ENCODE data around the gene PDCD6IP.

The PDCD6IP gene

GRCh38 chr3:33758281-33758680 is 40.1 kb upstream of the PDCD6IP start:
- no peak overlapping the region for H2BK15ac ChIP-seq (replicated peaks; ENCODE audit: low read depth)
- H3K4me3 ChIP-seq (ENCODE audit: low read length) = no peak overlapping the region
- H3K56ac ChIP-seq (ENCODE audit: low read length) = no peak overlapping the region
- H2BK120ac ChIP-seq (ENCODE audit: low read depth, low read length) = no peak overlapping the region
- H3K23ac ChIP-seq (ENCODE audit: low read length) = no peak overlapping the region
- no peaks in the 10 kb centered on the region for H3K79me1 ChIP-seq (ENCODE audit: low read length)
- no peak overlapping the region for H3K27ac ChIP-seq (ENCODE audit: low read depth, low read length)
- H3K18ac ChIP-seq (ENCODE audit: low read length) = no peak overlapping the region
- H3K4me2 ChIP-seq (ENCODE audit: low read length) = no peak overlapping the region
- H4K8ac ChIP-seq (ENCODE audit: low read depth, low read length) = no peak overlapping the region
- H3K27me3 ChIP-seq (ENCODE audit: insufficient read depth, low read length, poor library complexity) = no peaks in the 10 kb centered on the region
- no peak overlapping the region for H3K9ac ChIP-seq (ENCODE audit: low read length)
- H3K79me2 ChIP-seq (ENCODE audit: control insufficient read depth, insufficient read depth, low read length) = no peaks in the 10 kb centered on the region
- no peak overlapping the region for H4K5ac ChIP-seq (ENCODE audit: low read length)
- no peaks in the 10 kb centered on the region for H3K36me3 ChIP-seq (ENCODE audit: control insufficient read depth, insufficient read depth, low read length)
- no peak overlapping the region for H3K4ac ChIP-seq (ENCODE audit: low read depth, low read length)
- no peak overlapping the region for H2AK5ac ChIP-seq (ENCODE audit: low read length)
- H3K4me1 ChIP-seq (ENCODE audit: control insufficient read depth, low read depth, low read length) = no peaks in the 10 kb centered on the region
- no peak overlapping the region for H2BK5ac ChIP-seq (ENCODE audit: low read length)
- DNase-seq = no peak

- Histone ChIP-seq H3K79me1 (ENCODE audit: low read length) (no peaks in the 10 kb centered on the region), H2BK15ac (replicated peaks; ENCODE audit: low read depth) (no peak overlapping the region), H3K4ac (ENCODE audit: low read depth, low read length) (no peak overlapping the region), H2BK5ac (ENCODE audit: low read length) (no peak overlapping the region), H3K27me3 (ENCODE audit: insufficient read depth, low read length, poor library complexity) (no peaks in the 10 kb centered on the region), H3K18ac (ENCODE audit: low read length) (no peak overlapping the region), H3K36me3 (ENCODE audit: control insufficient read depth, insufficient read depth, low read length) (no peaks in the 10 kb centered on the region), H3K4me1 (ENCODE audit: control insufficient read depth, low read depth, low read length) (no peaks in the 10 kb centered on the region), H3K79me2 (ENCODE audit: control insufficient read depth, insufficient read depth, low read length) (no peaks in the 10 kb centered on the region), H2AK5ac (ENCODE audit: low read length) (no peak overlapping the region), H3K4me2 (ENCODE audit: low read length) (no peak overlapping the region), H2BK120ac (ENCODE audit: low read depth, low read length) (no peak overlapping the region), H4K8ac (ENCODE audit: low read depth, low read length) (no peak overlapping the region), H4K5ac (ENCODE audit: low read length) (no peak overlapping the region), H3K56ac (ENCODE audit: low read length) (no peak overlapping the region), H3K4me3 (ENCODE audit: low read length) (no peak overlapping the region), H3K27ac (ENCODE audit: low read depth, low read length) (no peak overlapping the region), H3K23ac (ENCODE audit: low read length) (no peak overlapping the region), H3K9ac (ENCODE audit: low read length) (no peak overlapping the region)
- WGBS (ENCODE audit: extremely low coverage, insufficient coverage, low lambda C conversion rate) = no CpG with 5 or more reads among the region's 2 CpGs
- peak; percentile 8 for DNase-seq
Observed at GRCh38 chr3:33758864-33759263, 39.6 kb upstream of the PDCD6IP start.

- Histone ChIP-seq H3K23ac (ENCODE audit: low read length) (no peak overlapping the region), H3K4ac (ENCODE audit: low read depth, low read length) (no peak overlapping the region), H2AK5ac (ENCODE audit: low read length) (no peak overlapping the region), H3K27ac (ENCODE audit: low read depth, low read length) (no peak overlapping the region), H2BK5ac (ENCODE audit: low read length) (no peak overlapping the region), H3K4me2 (ENCODE audit: low read length) (no peak overlapping the region), H3K36me3 (ENCODE audit: control insufficient read depth, insufficient read depth, low read length) (no peaks in the 10 kb centered on the region), H3K4me3 (ENCODE audit: low read length) (no peak overlapping the region), H3K79me1 (ENCODE audit: low read length) (no peaks in the 10 kb centered on the region), H3K27me3 (ENCODE audit: insufficient read depth, low read length, poor library complexity) (no peaks in the 10 kb centered on the region), H4K5ac (ENCODE audit: low read length) (no peak overlapping the region), H3K9ac (ENCODE audit: low read length) (no peak overlapping the region), H3K79me2 (ENCODE audit: control insufficient read depth, insufficient read depth, low read length) (no peaks in the 10 kb centered on the region), H3K4me1 (ENCODE audit: control insufficient read depth, low read depth, low read length) (no peaks in the 10 kb centered on the region), H4K8ac (ENCODE audit: low read depth, low read length) (no peak overlapping the region), H3K18ac (ENCODE audit: low read length) (no peak overlapping the region), H3K56ac (ENCODE audit: low read length) (no peak overlapping the region), H2BK120ac (ENCODE audit: low read depth, low read length) (no peak overlapping the region), H2BK15ac (replicated peaks; ENCODE audit: low read depth) (no peak overlapping the region)
- peak; percentile 10 for DNase-seq
- no CpG with 5 or more reads among the region's 9 CpGs for WGBS (ENCODE audit: extremely low coverage, insufficient coverage, low lambda C conversion rate)
Observed at GRCh38 chr3:33768578-33769330, 29.7 kb upstream of the PDCD6IP start.

- H4K8ac ChIP-seq (ENCODE audit: low read depth, low read length) = no peak overlapping the region
- DNase-seq = peak; percentile 32
- no peak overlapping the region for H3K4me2 ChIP-seq (ENCODE audit: low read length)
- no peaks in the 10 kb centered on the region for H3K4me1 ChIP-seq (ENCODE audit: control insufficient read depth, low read depth, low read length)
- WGBS (ENCODE audit: extremely low coverage, insufficient coverage, low lambda C conversion rate) = no CpG with 5 or more reads among the region's 2 CpGs
- no peak overlapping the region for H3K9ac ChIP-seq (ENCODE audit: low read length)
- no peak overlapping the region for H3K27ac ChIP-seq (ENCODE audit: low read depth, low read length)
- no peak overlapping the region for H2BK120ac ChIP-seq (ENCODE audit: low read depth, low read length)
- H2BK5ac ChIP-seq (ENCODE audit: low read length) = no peak overlapping the region
- no peak overlapping the region for H3K4ac ChIP-seq (ENCODE audit: low read depth, low read length)
- no peaks in the 10 kb centered on the region for H3K79me2 ChIP-seq (ENCODE audit: control insufficient read depth, insufficient read depth, low read length)
- H3K56ac ChIP-seq (ENCODE audit: low read length) = no peak overlapping the region
- no peaks in the 10 kb centered on the region for H3K36me3 ChIP-seq (ENCODE audit: control insufficient read depth, insufficient read depth, low read length)
- H3K27me3 ChIP-seq (ENCODE audit: insufficient read depth, low read length, poor library complexity) = no peaks in the 10 kb centered on the region
- no peak overlapping the region for H3K4me3 ChIP-seq (ENCODE audit: low read length)
- H4K5ac ChIP-seq (ENCODE audit: low read length) = no peak overlapping the region
- no peaks in the 10 kb centered on the region for H3K79me1 ChIP-seq (ENCODE audit: low read length)
- no peak overlapping the region for H2BK15ac ChIP-seq (replicated peaks; ENCODE audit: low read depth)
- H3K18ac ChIP-seq (ENCODE audit: low read length) = no peak overlapping the region
- no peak overlapping the region for H3K23ac ChIP-seq (ENCODE audit: low read length)
- H2AK5ac ChIP-seq (ENCODE audit: low read length) = no peak overlapping the region
Observed at GRCh38 chr3:33773637-33774036, 24.8 kb upstream of the PDCD6IP start.

- Histone ChIP-seq H2BK120ac (ENCODE audit: low read depth, low read length) (no peak overlapping the region), H3K4me1 (ENCODE audit: control insufficient read depth, low read depth, low read length) (no peaks in the 10 kb centered on the region), H3K79me2 (ENCODE audit: control insufficient read depth, insufficient read depth, low read length) (no peaks in the 10 kb centered on the region), H3K4me3 (ENCODE audit: low read length) (no peak overlapping the region), H3K27me3 (ENCODE audit: insufficient read depth, low read length, poor library complexity) (no peaks in the 10 kb centered on the region), H3K27ac (ENCODE audit: low read depth, low read length) (no peak overlapping the region), H3K56ac (ENCODE audit: low read length) (no peak overlapping the region), H2AK5ac (ENCODE audit: low read length) (no peak overlapping the region), H3K4ac (ENCODE audit: low read depth, low read length) (no peak overlapping the region), H2BK15ac (replicated peaks; ENCODE audit: low read depth) (no peak overlapping the region), H3K9ac (ENCODE audit: low read length) (no peak overlapping the region), H4K5ac (ENCODE audit: low read length) (no peak overlapping the region), H4K8ac (ENCODE audit: low read depth, low read length) (no peak overlapping the region), H3K18ac (ENCODE audit: low read length) (no peak overlapping the region), H3K23ac (ENCODE audit: low read length) (no peak overlapping the region), H2BK5ac (ENCODE audit: low read length) (no peak overlapping the region), H3K4me2 (ENCODE audit: low read length) (no peak overlapping the region), H3K36me3 (ENCODE audit: control insufficient read depth, insufficient read depth, low read length) (no peaks in the 10 kb centered on the region), H3K79me1 (ENCODE audit: low read length) (no peaks in the 10 kb centered on the region)
- WGBS (ENCODE audit: extremely low coverage, insufficient coverage, low lambda C conversion rate) = no CpG with 5 or more reads among the region's 3 CpGs
- DNase-seq = no peak
Observed at GRCh38 chr3:33775363-33775762, 23.1 kb upstream of the PDCD6IP start.

- H3K27ac ChIP-seq (ENCODE audit: low read depth, low read length) = no peak overlapping the region
- H3K4me2 ChIP-seq (ENCODE audit: low read length) = no peak overlapping the region
- no peak overlapping the region for H3K56ac ChIP-seq (ENCODE audit: low read length)
- no peak overlapping the region for H3K4me3 ChIP-seq (ENCODE audit: low read length)
- H4K5ac ChIP-seq (ENCODE audit: low read length) = no peak overlapping the region
- no peak overlapping the region for H2BK15ac ChIP-seq (replicated peaks; ENCODE audit: low read depth)
- DNase-seq = no peak
- no peaks in the 10 kb centered on the region for H3K4me1 ChIP-seq (ENCODE audit: control insufficient read depth, low read depth, low read length)
- H4K8ac ChIP-seq (ENCODE audit: low read depth, low read length) = no peak overlapping the region
- H2BK5ac ChIP-seq (ENCODE audit: low read length) = no peak overlapping the region
- H3K27me3 ChIP-seq (ENCODE audit: insufficient read depth, low read length, poor library complexity) = no peaks in the 10 kb centered on the region
- no peak overlapping the region for H2AK5ac ChIP-seq (ENCODE audit: low read length)
- H3K18ac ChIP-seq (ENCODE audit: low read length) = no peak overlapping the region
- H3K79me2 ChIP-seq (ENCODE audit: control insufficient read depth, insufficient read depth, low read length) = no peaks in the 10 kb centered on the region
- no peak overlapping the region for H3K4ac ChIP-seq (ENCODE audit: low read depth, low read length)
- H3K9ac ChIP-seq (ENCODE audit: low read length) = no peak overlapping the region
- H3K36me3 ChIP-seq (ENCODE audit: control insufficient read depth, insufficient read depth, low read length) = no peaks in the 10 kb centered on the region
- H3K79me1 ChIP-seq (ENCODE audit: low read length) = no peaks in the 10 kb centered on the region
- no CpG with 5 or more reads among the region's 3 CpGs for WGBS (ENCODE audit: extremely low coverage, insufficient coverage, low lambda C conversion rate)
- no peak overlapping the region for H2BK120ac ChIP-seq (ENCODE audit: low read depth, low read length)
- H3K23ac ChIP-seq (ENCODE audit: low read length) = no peak overlapping the region
Observed at GRCh38 chr3:33777996-33778395, 20.4 kb upstream of the PDCD6IP start.

Measured in mesendoderm (in vitro differentiated cells).